ENCODE results near the gene CD14. TPM values are rescaled to one million over a fixed set of nuclear protein-coding genes. Genes with fewer than 3 reads are reported as not detected.
"Not testable (repeated sequence)": the region's sequence is repeated elsewhere in the genome, so short reads cannot be mapped to it uniquely, and the experiment has no call there.

The CD14 gene
- total RNA-seq: under 1 TPM; 0.21 to 0.37 TPM

GRCh38 chr5:140633021-140633471, at the start of gene CD14:
CD14 (minus strand) TSS chr5:140633175; CDS start chr5:140633071, 104 bp downstream.
- Mint-ChIP-seq H3K9me3 (peaks cover 2% of the 10 kb centered on the region), H3K27me3 (peaks cover 18% of the 10 kb centered on the region), H3K4me1 (peaks cover 32% of the 10 kb centered on the region), H3K27ac (peak within 1 kb of the TSS; percentile 57), H3K4me3 (peak within 1 kb of the TSS; percentile 76), H3K36me3 (ENCODE audit: low read depth) (peaks cover 1% of the 10 kb centered on the region)
- ChIA-PET POLR2A (no interaction called here), CTCF (interaction anchor here (0.6 to 1.4 kb wide), 7 partner anchors 9 to 388 kb away, joined by 3 to 6 read pairs (median 3); no protein-coding TSS in a partner anchor)
- peak; percentile 20 for DNase-seq

GRCh38 chr5:140678993-140679392, 46.0 kb upstream of the CD14 start:
- Mint-ChIP-seq H3K9me3 (no peaks in the 10 kb centered on the region), H3K4me1 (peaks cover 6% of the 10 kb centered on the region), H3K27me3 (no peaks in the 10 kb centered on the region), H3K4me3 (no peak overlapping the region), H3K36me3 (ENCODE audit: low read depth) (peaks cover 64% of the 10 kb centered on the region), H3K27ac (no peak overlapping the region)
- ChIA-PET POLR2A (no interaction called here), CTCF (interaction anchor here (0.6 to 1.7 kb wide), 4 partner anchors 11 to 579 kb away, joined by 3 to 6 read pairs (median 4); partner anchors contain the start of genes HARS1 and HARS2)
- no peak for DNase-seq

DNA sequence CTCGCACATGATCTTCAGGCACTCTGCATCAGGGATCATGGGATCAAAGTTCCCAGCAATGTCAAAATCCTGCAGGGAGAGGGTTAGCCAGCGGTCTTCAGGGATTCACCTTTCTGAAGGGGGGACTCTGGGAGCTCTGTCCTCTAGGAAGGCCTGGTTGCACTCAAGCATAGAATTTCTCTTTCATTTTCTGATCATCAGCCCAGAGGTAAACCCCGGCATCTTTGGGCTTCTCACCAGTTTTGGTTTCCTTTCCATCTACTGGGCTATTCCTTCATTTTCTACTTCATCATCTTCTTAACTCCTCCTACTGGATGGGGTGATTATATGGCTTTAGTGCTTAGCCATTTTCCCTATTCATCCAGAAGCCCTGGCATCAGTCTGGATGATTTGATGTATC, 45.0 kb upstream of the CD14 start:
- peaks cover 59% of the 10 kb centered on the region for H3K36me3 Mint-ChIP-seq (ENCODE audit: low read depth)

DNA sequence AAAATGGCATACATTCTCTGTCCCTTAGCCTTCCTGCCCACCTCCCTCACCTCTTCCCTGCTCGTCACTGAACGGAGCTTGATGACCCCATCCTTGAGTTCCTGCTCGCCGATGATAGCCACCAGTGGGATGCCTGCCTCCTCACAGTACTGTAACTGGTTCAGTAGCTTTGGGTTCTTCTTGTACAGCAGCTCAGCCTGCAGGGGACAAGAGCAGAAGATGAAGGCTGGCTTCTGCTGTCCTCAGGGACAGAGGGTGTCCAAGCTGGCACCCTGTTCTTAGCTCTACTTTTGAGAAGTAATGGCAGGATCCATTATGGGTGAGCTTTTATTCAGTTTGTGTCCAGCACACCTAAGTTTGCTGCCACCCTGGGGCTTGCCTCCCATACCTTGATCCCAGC, 41.7 kb upstream of the CD14 start:
- POLR2A ChIA-PET: interaction anchor here (0.5 to 1.2 kb wide), 4 partner anchors 13 to 231 kb away, joined by 3 to 4 read pairs (median 3); no protein-coding TSS in a partner anchor
- H3K27ac Mint-ChIP-seq: no peak overlapping the region
- H3K9me3 Mint-ChIP-seq: no peaks in the 10 kb centered on the region
- CTCF ChIA-PET: interaction anchor here (0.7 to 2.6 kb wide), 5 partner anchors 9 to 26 kb away, joined by 3 to 14 read pairs (median 4); partner anchors contain the start of gene ZMAT2
- no peak for DNase-seq
- no peak overlapping the region for H3K4me3 Mint-ChIP-seq
- no peaks in the 10 kb centered on the region for H3K27me3 Mint-ChIP-seq
- H3K36me3 Mint-ChIP-seq (ENCODE audit: low read depth): peaks cover 58% of the 10 kb centered on the region
- H3K4me1 Mint-ChIP-seq: peaks cover 6% of the 10 kb centered on the region

More for the DNA sequence above, 45.0 kb upstream of the CD14 start:
- no peaks in the 10 kb centered on the region for H3K9me3 Mint-ChIP-seq
- H3K27ac Mint-ChIP-seq: no peak overlapping the region
- no peak overlapping the region for H3K4me3 Mint-ChIP-seq
- no peak for DNase-seq
- H3K4me1 Mint-ChIP-seq: peaks cover 6% of the 10 kb centered on the region
- ChIA-PET POLR2A (no interaction called here), CTCF (interaction anchor here (1.2 to 1.9 kb wide), 4 partner anchors 10 to 33 kb away, joined by 3 to 6 read pairs (median 4); partner anchors contain the start of genes HARS1 and HARS2)
- no peaks in the 10 kb centered on the region for H3K27me3 Mint-ChIP-seq

- DNase-seq: no peak
- Mint-ChIP-seq H3K36me3 (ENCODE audit: low read depth) (peaks cover 58% of the 10 kb centered on the region), H3K9me3 (no peaks in the 10 kb centered on the region), H3K27ac (no peak overlapping the region), H3K4me3 (no peak overlapping the region), H3K4me1 (peaks cover 6% of the 10 kb centered on the region), H3K27me3 (no peaks in the 10 kb centered on the region)
- CTCF ChIA-PET: interaction anchor here (1.0 to 2.6 kb wide), 5 partner anchors 8 to 28 kb away, joined by 3 to 14 read pairs (median 4); partner anchors contain the start of gene ZMAT2
- POLR2A ChIA-PET: interaction anchor here (0.6 to 1.2 kb wide), 3 partner anchors 13 to 231 kb away, joined by 3 to 4 read pairs (median 3); no protein-coding TSS in a partner anchor
Measured at GRCh38 chr5:140674211-140674610, 41.2 kb upstream of the CD14 start.

DNA sequence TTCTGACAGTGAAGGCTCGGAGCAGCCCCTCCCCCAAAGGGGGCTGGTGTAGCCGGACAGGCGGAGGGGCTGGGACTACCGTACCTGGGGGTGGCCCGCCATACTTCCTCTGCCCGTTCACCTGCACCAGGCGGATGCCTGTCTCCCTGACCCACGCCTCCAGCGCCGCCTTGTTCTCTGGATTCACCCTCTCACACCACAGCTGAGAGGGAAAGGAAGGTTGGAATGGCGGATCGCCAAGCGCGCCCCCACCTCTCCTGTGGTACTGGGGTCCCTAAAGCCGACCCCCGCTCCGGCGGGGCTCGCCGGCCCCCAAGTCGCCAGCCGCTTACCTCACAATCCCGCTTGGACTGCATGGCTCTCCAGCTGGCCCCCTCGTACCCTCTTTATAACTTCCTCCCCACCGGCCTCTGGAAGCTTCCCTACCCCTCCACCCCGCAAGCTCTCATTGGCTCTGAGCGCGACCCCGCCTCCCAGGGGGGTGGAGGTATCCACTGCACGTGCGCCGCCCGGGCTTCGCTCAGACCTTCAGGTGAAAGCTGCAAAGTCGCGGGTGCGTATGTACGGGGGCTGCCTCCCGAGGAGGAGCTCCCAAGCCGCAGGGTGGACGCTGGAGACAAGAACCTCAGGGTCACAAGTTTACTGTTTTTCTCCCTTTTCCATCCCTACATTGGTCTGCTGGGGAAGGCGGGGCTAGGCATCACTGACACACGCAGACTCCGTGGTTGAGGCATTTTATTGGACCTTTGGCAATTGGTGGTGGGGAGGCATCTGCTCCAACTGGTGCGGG, 40.4 kb upstream of the CD14 start, which contains the start of gene DND1:
Gene DND1 (minus strand): TSS at position 390 of the 790 bp plus-strand sequence. CDS start 34 bp downstream, at position 356.
- Mint-ChIP-seq H3K4me1 (peaks cover 6% of the 10 kb centered on the region), H3K9me3 (no peaks in the 10 kb centered on the region), H3K27me3 (no peaks in the 10 kb centered on the region), H3K36me3 (ENCODE audit: low read depth) (peaks cover 59% of the 10 kb centered on the region), H3K27ac (no peak within 1 kb of the TSS), H3K4me3 (no peak within 1 kb of the TSS)
- ChIA-PET CTCF (interaction anchor here (1.0 kb wide), 1 partner anchor 29 kb away, joined by 3 read pairs; no protein-coding TSS in a partner anchor), POLR2A (no interaction called here)
- no peak for DNase-seq

DNA sequence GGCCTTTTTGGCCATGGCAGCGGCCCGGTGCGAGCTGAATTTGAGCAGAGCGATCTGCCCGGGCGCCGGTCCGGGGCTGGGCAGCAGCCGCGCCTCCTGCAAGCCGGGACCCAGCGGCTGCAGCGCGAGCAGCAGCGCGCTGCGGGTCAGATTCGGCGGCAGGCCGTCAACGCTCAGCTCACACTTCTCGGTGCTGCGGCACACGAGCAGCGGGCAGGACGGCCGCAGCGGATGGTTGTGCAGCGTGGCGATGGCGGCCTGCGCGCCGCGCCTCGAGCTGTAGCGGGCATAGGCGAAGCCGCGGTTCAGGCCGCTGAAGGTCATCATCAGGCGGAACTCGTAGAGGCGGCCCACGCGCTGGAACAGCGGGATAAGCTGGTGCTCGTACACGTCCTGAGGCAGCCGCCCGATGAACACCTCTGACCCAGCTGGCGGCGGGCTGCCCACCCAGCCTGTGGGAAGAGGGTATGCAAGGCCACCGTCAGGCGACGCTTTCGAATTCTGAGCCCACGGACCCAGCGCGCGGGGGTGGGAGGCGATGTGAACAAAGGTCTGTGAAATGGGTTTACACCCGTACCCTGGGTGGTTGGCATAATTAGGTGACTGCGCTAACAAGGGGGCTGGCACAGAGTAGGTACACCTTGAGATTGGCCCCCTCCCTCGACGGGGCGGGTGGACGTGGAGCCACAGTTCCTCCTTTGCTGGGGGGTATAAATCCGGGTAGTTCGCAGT, 39.6 kb upstream of the CD14 start:
- CTCF ChIA-PET: interaction anchor here (0.6 kb wide), 2 partner anchors 67 to 129 kb away, joined by 3 read pairs; no protein-coding TSS in a partner anchor

GRCh38 chr5:140671472-140672125, 38.6 kb upstream of the CD14 start:
- CTCF ChIA-PET: no interaction called here
- Mint-ChIP-seq H3K36me3 (ENCODE audit: low read depth) (peaks cover 60% of the 10 kb centered on the region), H3K4me3 (no peak overlapping the region), H3K4me1 (peaks cover 16% of the 10 kb centered on the region), H3K9me3 (no peaks in the 10 kb centered on the region), H3K27me3 (no peaks in the 10 kb centered on the region), H3K27ac (no peak overlapping the region)
- POLR2A ChIA-PET: interaction anchor here (0.6 kb wide), 1 partner anchor 238 kb away, joined by 3 read pairs; no protein-coding TSS in a partner anchor
- DNase-seq: no peak

More for the DNA sequence above, 39.6 kb upstream of the CD14 start:
- Mint-ChIP-seq H3K27me3 (no peaks in the 10 kb centered on the region), H3K9me3 (no peaks in the 10 kb centered on the region), H3K27ac (no peak overlapping the region), H3K4me3 (no peak overlapping the region), H3K36me3 (ENCODE audit: low read depth) (peaks cover 59% of the 10 kb centered on the region), H3K4me1 (peaks cover 6% of the 10 kb centered on the region)
- DNase-seq: no peak
- POLR2A ChIA-PET: interaction anchor here (0.6 kb wide), 1 partner anchor 239 kb away, joined by 3 read pairs; no protein-coding TSS in a partner anchor

- POLR2A ChIA-PET, CTCF ChIA-PET, H3K4me3 Mint-ChIP-seq, H3K9me3 Mint-ChIP-seq, DNase-seq, H3K27ac Mint-ChIP-seq, H3K27me3 Mint-ChIP-seq: not testable (repeated sequence)
- H3K4me1 Mint-ChIP-seq: peaks cover 20% of the 10 kb centered on the region
- H3K36me3 Mint-ChIP-seq (ENCODE audit: low read depth): peaks cover 59% of the 10 kb centered on the region
Measured at GRCh38 chr5:140671035-140671434, 38.1 kb upstream of the CD14 start.

DNA sequence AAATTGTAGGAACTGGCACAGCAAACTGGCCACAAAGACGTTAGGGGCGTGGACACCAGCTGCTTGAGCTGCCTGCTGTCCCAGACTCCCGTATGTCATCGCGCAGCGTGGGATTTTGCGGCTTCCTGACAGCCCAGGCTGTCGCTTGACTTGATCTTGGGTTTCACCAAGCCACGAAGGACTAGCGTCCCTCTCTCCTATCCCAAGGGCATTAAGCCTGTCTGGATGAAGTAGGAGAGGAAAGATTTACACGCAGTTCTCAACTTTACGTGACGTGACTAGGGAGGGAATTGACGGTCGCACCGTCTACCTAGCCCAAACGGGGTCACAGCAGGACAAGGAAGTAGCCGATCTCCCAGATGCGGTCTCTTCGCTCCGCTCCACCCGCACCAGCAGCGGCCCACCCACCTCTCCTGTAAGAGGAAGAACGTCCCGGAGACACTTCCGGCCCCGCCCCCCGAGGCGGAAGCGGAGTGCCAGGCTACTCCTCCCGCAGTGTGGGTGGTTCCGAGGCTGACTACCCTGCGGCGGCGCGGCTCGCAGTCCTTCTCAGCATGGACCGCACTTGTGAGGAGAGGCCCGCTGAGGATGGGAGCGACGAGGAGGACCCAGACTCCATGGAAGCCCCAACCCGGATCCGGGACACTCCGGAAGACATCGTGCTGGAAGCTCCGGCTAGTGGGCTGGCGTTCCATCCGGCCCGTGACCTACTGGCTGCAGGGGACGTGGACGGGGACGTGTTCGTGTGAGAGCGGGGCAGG, 31.6 kb upstream of the CD14 start, which contains the start of gene WDR55:
Gene WDR55 (plus strand): TSS at position 546 of the 761 bp plus-strand sequence. CDS start 9 bp downstream, at position 555.
- Mint-ChIP-seq H3K4me3 (peak within 1 kb of the TSS; percentile 99), H3K27ac (peak within 1 kb of the TSS; percentile 88), H3K27me3 (no peaks in the 10 kb centered on the region), H3K4me1 (peaks cover 40% of the 10 kb centered on the region), H3K9me3 (no peaks in the 10 kb centered on the region), H3K36me3 (ENCODE audit: low read depth) (peaks cover 73% of the 10 kb centered on the region)
- peak; percentile 98 for DNase-seq
- ChIA-PET CTCF (interaction anchor here (0.9 to 2.6 kb wide), 6 partner anchors 11 to 262 kb away, joined by 3 to 14 read pairs (median 4); partner anchors contain the start of genes EIF4EBP3, IK, NDUFA2 and SRA1), POLR2A (interaction anchor here (1.2 kb wide), 1 partner anchor 27 kb away, joined by 3 read pairs; the partner anchor contains the start of genes HARS1 and HARS2)

GRCh38 chr5:140664030-140664358, 31.0 kb upstream of the CD14 start:
- Mint-ChIP-seq H3K4me3 (peak overlapping the region; percentile 99), H3K36me3 (ENCODE audit: low read depth) (peaks cover 74% of the 10 kb centered on the region), H3K4me1 (peaks cover 40% of the 10 kb centered on the region), H3K27me3 (no peaks in the 10 kb centered on the region), H3K27ac (peak overlapping the region; percentile 88), H3K9me3 (no peaks in the 10 kb centered on the region)
- CTCF ChIA-PET: interaction anchor here (0.9 to 2.0 kb wide), 5 partner anchors 17 to 261 kb away, joined by 3 to 5 read pairs (median 4); partner anchors contain the start of genes EIF4EBP3, IK, NDUFA2 and SRA1
- POLR2A ChIA-PET: interaction anchor here (1.2 kb wide), 1 partner anchor 27 kb away, joined by 3 read pairs; the partner anchor contains the start of genes HARS1 and HARS2
- DNase-seq: no peak
